Subcutaneous abdominal adipose tissue (tissue), 5 donors: Measurements from ENCODE around the gene NME7.
"Not testable (repeated sequence)": the region's sequence is repeated elsewhere in the genome, so short reads cannot be mapped to it uniquely, and the experiment has no call there.

Experiments
- H3K27ac ChIP-seq: one replicate; pipeline ENCODE4 v1.7.0; 2013; ENCODE audit warnings: low read depth, mild to moderate bottlenecking, inconsistent platforms, low read length, moderate library complexity
- H3K27me3 ChIP-seq, 5 donors: one replicate each; pipeline ENCODE4 v1.7.0; 2013; ENCODE audit warnings: low read length in 5 of 5, inconsistent platforms in 1 of 5; ENCODE audit not compliant: control insufficient read depth in 5 of 5, insufficient read depth in 4 of 5
- H3K36me3 ChIP-seq, 5 donors: one replicate each; pipeline ENCODE4 v1.7.0; 2013; ENCODE audit warnings: low read length in 5 of 5; ENCODE audit not compliant: control insufficient read depth in 5 of 5, insufficient read depth in 5 of 5
- H3K4me1 ChIP-seq, 5 donors: one replicate each; pipeline ENCODE4 v1.7.0; 2013; ENCODE audit warnings: low read length in 5 of 5, mild to moderate bottlenecking in 3 of 5, moderate library complexity in 1 of 5; ENCODE audit not compliant: control insufficient read depth in 5 of 5, insufficient read depth in 5 of 5
- H3K4me3 ChIP-seq, 5 donors: one replicate each; pipeline ENCODE4 v1.7.0; 2013; ENCODE audit warnings: low read length in 5 of 5, low read depth in 1 of 5
- H3K9ac ChIP-seq, 5 donors: one replicate each; pipeline ENCODE4 v1.7.0; 2013; ENCODE audit warnings: low read length in 5 of 5, mild to moderate bottlenecking in 4 of 5, moderate library complexity in 3 of 5
- H3K9me3 ChIP-seq, 5 donors: one replicate each; pipeline ENCODE4 v1.7.0; 2013; ENCODE audit warnings: low read length in 5 of 5; ENCODE audit not compliant: control insufficient read depth in 5 of 5
- donor health status: healthy.
- donor health status: healthy.
- donor health status: healthy.
- donor health status: healthy.
- donor health status: healthy.

The NME7 gene

DNA sequence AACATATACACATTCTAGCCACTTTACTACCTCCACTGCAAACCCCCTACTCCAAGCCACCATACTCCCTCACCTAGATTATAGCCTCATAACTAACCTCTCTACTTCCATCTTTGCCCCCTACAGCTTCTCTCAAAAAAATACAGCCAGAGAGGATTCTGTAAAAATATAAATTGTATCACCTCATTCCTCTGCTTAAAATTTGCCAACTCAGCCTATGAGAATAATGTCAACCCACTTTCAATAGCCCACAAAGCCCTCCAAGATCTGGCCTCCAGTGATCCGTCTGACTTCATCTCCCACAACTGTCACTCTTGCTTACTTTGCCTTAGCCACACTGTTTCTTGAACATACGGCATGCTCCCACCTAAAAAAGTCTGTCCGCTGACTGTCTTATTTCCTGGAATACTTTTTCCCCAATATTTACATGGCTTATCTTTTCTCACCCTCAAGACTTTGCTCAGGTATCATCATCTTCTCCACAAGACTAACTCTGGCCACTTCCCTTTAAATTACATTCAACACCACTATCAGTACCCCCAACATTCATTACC, 21.5 kb downstream of the NME7 start:
- Histone ChIP-seq H3K4me1 (no peaks in the 10 kb centered on the region), H3K27me3 (no peaks in the 10 kb centered on the region), H3K9me3 (no peaks in the 10 kb centered on the region), H3K9ac (no peak overlapping the region), H3K36me3 (no peaks in the 10 kb centered on the region), H3K4me3 (no peak overlapping the region), H3K27ac (no peak overlapping the region)

DNA sequence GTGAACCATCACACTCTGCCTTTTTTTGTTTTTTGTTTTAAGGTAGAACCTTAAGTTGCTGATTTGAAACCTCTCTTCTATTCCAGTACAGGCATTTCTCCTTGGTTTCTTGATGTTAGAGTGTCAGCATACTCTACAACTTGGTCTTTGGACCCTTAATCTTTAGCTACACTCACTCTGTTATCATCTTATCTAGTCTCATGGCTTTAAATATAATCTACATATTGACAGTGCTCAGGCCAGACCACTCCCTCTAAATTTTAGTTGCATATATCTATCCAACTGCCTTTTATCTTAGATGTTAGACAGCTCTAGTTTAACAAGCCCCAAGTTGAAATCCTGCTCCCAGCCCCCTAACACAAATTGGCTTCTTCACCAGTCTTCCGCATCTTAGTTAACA, 22.1 kb downstream of the NME7 start:
- H3K36me3 ChIP-seq = no peaks in the 10 kb centered on the region
- no peaks in the 10 kb centered on the region for H3K9me3 ChIP-seq
- H3K27ac ChIP-seq = no peak overlapping the region
- no peak overlapping the region for H3K9ac ChIP-seq
- H3K4me1 ChIP-seq = no peaks in the 10 kb centered on the region
- no peak overlapping the region for H3K4me3 ChIP-seq
- no peaks in the 10 kb centered on the region for H3K27me3 ChIP-seq

- H3K27me3 ChIP-seq, H3K9me3 ChIP-seq, H3K27ac ChIP-seq, H3K4me1 ChIP-seq, H3K36me3 ChIP-seq, H3K4me3 ChIP-seq, H3K9ac ChIP-seq: not testable (repeated sequence)
Observed at GRCh38 chr1:169342096-169342495, 25.5 kb downstream of the NME7 start.

- no peaks in the 10 kb centered on the region for H3K4me1 ChIP-seq
- H3K27me3 ChIP-seq = no peaks in the 10 kb centered on the region
- no peak overlapping the region for H3K27ac ChIP-seq
- H3K4me3 ChIP-seq = no peak overlapping the region
- no peaks in the 10 kb centered on the region for H3K9me3 ChIP-seq
- no peak overlapping the region for H3K9ac ChIP-seq
- H3K36me3 ChIP-seq = no peaks in the 10 kb centered on the region
Observed at GRCh38 chr1:169340882-169341281, 26.7 kb downstream of the NME7 start.

DNA sequence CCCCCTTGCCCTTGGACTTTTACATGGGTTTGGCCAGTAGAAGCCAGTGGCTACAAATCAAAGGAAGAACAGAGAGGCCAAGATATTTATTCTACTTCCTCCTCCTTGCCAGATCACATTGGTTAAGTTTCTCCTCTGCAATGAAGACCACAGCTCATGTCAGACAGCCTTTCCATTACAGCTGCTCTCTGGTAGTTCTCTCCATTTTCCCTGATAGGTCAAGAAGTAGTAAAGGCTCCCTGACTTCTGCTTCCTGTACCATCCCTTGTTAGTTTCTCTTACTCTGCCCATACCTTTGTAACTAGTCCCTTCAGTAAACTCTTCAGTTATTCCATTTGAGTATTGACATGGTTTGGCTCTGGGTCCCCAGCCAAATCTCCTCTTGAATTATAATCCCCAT, 27.8 kb downstream of the NME7 start:
- H3K36me3 ChIP-seq = no peaks in the 10 kb centered on the region
- H3K9me3 ChIP-seq = no peaks in the 10 kb centered on the region
- H3K4me1 ChIP-seq = no peaks in the 10 kb centered on the region
- no peak overlapping the region for H3K27ac ChIP-seq
- H3K9ac ChIP-seq = no peak overlapping the region
- H3K27me3 ChIP-seq = no peaks in the 10 kb centered on the region
- no peak overlapping the region for H3K4me3 ChIP-seq

- Histone ChIP-seq H3K36me3 (no peaks in the 10 kb centered on the region), H3K9me3 (no peaks in the 10 kb centered on the region), H3K4me1 (no peaks in the 10 kb centered on the region), H3K27me3 (no peaks in the 10 kb centered on the region), H3K27ac (no peak overlapping the region), H3K4me3 (no peak overlapping the region), H3K9ac (no peak overlapping the region)
Observed at GRCh38 chr1:169338617-169339016, 29.0 kb downstream of the NME7 start.

GRCh38 chr1:169336947-169337715, 30.5 kb downstream of the NME7 start:
- not testable (repeated sequence) for H3K4me3 ChIP-seq, H3K27ac ChIP-seq, H3K36me3 ChIP-seq, H3K9me3 ChIP-seq, H3K9ac ChIP-seq, H3K4me1 ChIP-seq, H3K27me3 ChIP-seq

DNA sequence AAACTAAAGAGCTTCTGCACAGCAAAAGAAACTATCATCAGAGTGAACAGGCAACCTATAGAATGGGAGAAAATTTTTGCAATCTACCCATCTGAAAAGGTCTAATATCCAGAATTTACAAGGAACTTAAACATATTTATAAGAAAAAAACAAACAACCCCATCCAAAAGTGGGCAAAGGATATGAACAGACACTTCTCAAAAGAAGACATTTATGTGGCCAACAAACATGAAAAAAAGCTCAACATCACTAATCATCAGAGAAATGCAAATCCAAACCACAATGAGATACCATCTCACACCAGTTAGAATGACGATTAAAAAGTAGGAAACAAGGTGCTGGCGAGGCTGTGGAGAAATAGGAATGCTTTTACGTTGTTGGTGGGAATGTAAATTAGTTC, 32.9 kb downstream of the NME7 start:
- not testable (repeated sequence) for H3K9me3 ChIP-seq, H3K27me3 ChIP-seq, H3K27ac ChIP-seq, H3K9ac ChIP-seq, H3K4me1 ChIP-seq, H3K4me3 ChIP-seq, H3K36me3 ChIP-seq

GRCh38 chr1:169330927-169331326, 36.7 kb downstream of the NME7 start:
- Histone ChIP-seq H3K27ac (no peak overlapping the region), H3K36me3 (no peaks in the 10 kb centered on the region), H3K9me3 (peaks cover 0 to 2% (median 0%) of the 10 kb centered on the region in 5 donors), H3K4me1 (peaks cover 0 to 5% (median 0%) of the 10 kb centered on the region in 5 donors), H3K9ac (no peak overlapping the region), H3K4me3 (no peak overlapping the region), H3K27me3 (no peaks in the 10 kb centered on the region)

DNA sequence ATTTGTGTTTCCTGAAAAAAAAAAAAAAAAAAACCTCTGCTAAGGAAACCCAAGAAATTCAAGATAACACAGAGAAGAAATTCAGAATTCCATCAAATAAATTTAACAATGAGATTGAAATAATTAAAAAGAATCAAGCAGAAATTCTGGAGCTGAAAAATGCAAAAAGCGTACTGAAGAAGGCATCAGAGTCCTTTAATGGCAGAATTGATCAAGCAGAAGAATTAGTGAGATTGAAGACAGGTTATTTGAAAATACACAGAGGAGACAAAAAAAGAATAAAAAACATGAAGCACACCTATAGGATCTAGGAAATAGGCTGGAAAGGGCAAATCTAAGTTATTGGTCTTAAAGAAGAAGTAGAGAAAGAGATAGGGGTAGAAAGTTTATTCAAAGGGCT, 38.2 kb downstream of the NME7 start:
- no peaks in the 10 kb centered on the region for H3K36me3 ChIP-seq
- H3K9ac ChIP-seq = no peak overlapping the region
- H3K9me3 ChIP-seq = peaks cover 0 to 2% (median 0%) of the 10 kb centered on the region in 5 donors

More for the DNA sequence above, 38.2 kb downstream of the NME7 start:
- no peaks in the 10 kb centered on the region for H3K27me3 ChIP-seq
- no peak overlapping the region for H3K27ac ChIP-seq
- H3K4me1 ChIP-seq = peaks cover 0 to 5% (median under 1%) of the 10 kb centered on the region in 5 donors
- H3K4me3 ChIP-seq = no peak overlapping the region
